Calu3 (cell line): ENCODE measurements around the gene CPTP. TPM values are rescaled to one million over a fixed set of nuclear protein-coding genes. Genes with fewer than 3 reads are reported as not detected.
A peak's percentile ranks its signal among the peaks of the same experiment; 100 is the strongest.

ENCODE experiments used
- BruUV-seq: library from RNA; stranded (reverse); fragments of 400-500 nt; replicated peaks from 2 replicates; lab custom pipeline; 2021; lab: Mats Ljungman, UMichigan
- CTCF ChIA-PET: fragments of 300-600 bp; sonication (Branson Sonifier 250); formaldehyde crosslinking; loops from one replicate; lab custom pipeline; 2022; ENCODE audit warnings: antibody characterized with exemption; lab: Charles Lee
- DNase-seq: peaks from one replicate; pipeline ENCODE4 v3.0.0; 2022
- H3K27ac Mint-ChIP-seq: one replicate; pipeline ENCODE4 v1.8.0; 2022; ENCODE audit warnings: mixed read lengths; ENCODE audit not compliant: unreplicated experiment
- H3K27me3 Mint-ChIP-seq: one replicate; pipeline ENCODE4 v1.8.0; 2022; ENCODE audit warnings: mixed read lengths; ENCODE audit not compliant: unreplicated experiment
- H3K36me3 Mint-ChIP-seq: one replicate; pipeline ENCODE4 v1.8.0; 2022; ENCODE audit warnings: mild to moderate bottlenecking, moderate library complexity, mixed read lengths; ENCODE audit not compliant: insufficient read depth, unreplicated experiment
- H3K4me1 Mint-ChIP-seq: one replicate; pipeline ENCODE4 v1.8.0; 2022; ENCODE audit warnings: mild to moderate bottlenecking, low read depth, mixed read lengths; ENCODE audit not compliant: unreplicated experiment
- H3K4me3 Mint-ChIP-seq: one replicate; pipeline ENCODE4 v1.8.0; 2022; ENCODE audit warnings: mild to moderate bottlenecking, low read depth, moderate library complexity, mixed read lengths; ENCODE audit not compliant: unreplicated experiment
- H3K9me3 Mint-ChIP-seq: one replicate; pipeline ENCODE4 v1.8.0; 2022; ENCODE audit warnings: low read depth, mixed read lengths; ENCODE audit not compliant: unreplicated experiment
- intact Hi-C: fragments of 100-400 bp; cut with micrococcal nuclease; formaldehyde crosslinking; loops from one replicate; pipeline ENCODE4 v1.10.0; 2022; ENCODE audit not compliant: unreplicated experiment
- microRNA-seq: library from miRNA; unstranded; fragments of <30 nt; microRNA quantifications from one replicate; pipeline ENCODE4 v1.2.0, GENCODE V29; 2022
- total RNA-seq: library from RNA; stranded (reverse); gene quantifications from 2 replicates; pipeline ENCODE4 v1.2.3, GENCODE V29; 2022
- TF ChIP-seq, protein P1 (sequence below): fragments of 200-600 bp; IDR thresholded peaks from one replicate; pipeline ENCODE4 v1.8.0; 2022; ENCODE audit warnings: antibody characterized with exemption; ENCODE audit not compliant: unreplicated experiment

CPTP gene
- total RNA-seq, 1 experiment from 2014 or later: 20.1 TPM

DNA sequence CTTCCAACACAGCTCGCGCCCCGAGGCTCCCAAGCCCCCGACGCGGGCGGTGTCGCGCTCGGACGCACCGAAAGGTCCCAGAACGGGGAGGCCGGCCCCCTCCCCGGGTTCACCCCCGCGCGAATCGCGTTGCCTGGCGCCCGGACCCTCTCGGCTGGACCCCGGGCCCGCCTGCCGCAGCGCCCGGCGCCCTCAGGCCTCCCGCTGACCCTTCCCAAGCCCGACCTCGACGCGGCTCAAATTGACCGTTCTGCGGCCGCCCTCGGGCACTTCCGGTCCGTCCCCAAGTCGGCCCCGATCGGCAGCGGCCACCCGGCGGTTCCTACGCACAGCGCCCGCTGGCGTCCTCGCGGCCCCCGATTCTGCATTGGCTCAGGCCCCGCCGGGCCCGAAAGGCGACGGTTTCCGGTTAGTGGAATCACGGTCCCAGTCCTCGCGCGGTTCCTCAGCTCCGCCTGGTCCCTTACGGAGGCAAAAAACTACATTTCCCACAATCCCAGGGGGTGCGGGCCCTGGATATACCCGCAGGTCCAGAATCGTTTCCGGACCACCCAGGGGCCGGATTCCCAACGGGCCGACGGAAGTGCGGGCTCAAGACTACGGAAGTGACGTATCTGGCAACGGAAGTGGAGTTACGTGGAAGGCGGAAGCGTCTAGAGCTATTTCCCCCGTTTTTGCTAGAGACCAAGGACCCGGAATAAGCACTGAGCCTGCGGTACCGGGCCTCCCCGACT lies 50.5 kb downstream of the CPTP start, which contains the start of gene AURKAIP1:
Gene AURKAIP1, minus strand, starts transcription at position 279 of the 734 bp plus-strand sequence. CDS start 451 bp downstream, outside the sequence.
- H3K27ac Mint-ChIP-seq: peak within 1 kb of the TSS; percentile 96
- TF ChIP-seq, protein P1, sequence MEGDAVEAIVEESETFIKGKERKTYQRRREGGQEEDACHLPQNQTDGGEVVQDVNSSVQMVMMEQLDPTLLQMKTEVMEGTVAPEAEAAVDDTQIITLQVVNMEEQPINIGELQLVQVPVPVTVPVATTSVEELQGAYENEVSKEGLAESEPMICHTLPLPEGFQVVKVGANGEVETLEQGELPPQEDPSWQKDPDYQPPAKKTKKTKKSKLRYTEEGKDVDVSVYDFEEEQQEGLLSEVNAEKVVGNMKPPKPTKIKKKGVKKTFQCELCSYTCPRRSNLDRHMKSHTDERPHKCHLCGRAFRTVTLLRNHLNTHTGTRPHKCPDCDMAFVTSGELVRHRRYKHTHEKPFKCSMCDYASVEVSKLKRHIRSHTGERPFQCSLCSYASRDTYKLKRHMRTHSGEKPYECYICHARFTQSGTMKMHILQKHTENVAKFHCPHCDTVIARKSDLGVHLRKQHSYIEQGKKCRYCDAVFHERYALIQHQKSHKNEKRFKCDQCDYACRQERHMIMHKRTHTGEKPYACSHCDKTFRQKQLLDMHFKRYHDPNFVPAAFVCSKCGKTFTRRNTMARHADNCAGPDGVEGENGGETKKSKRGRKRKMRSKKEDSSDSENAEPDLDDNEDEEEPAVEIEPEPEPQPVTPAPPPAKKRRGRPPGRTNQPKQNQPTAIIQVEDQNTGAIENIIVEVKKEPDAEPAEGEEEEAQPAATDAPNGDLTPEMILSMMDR: no peak
- H3K36me3 Mint-ChIP-seq: peaks cover 24% of the 10 kb centered on the region
- no TSS peak for BruUV-seq
- DNase-seq: peak; percentile 95
- CTCF ChIA-PET: interaction anchor here (0.8 to 1.2 kb wide), 3 partner anchors 24 to 130 kb away, joined by 3 to 7 read pairs (median 6); partner anchors contain the start of gene CCNL2
- no peaks in the 10 kb centered on the region for H3K27me3 Mint-ChIP-seq
- peak within 1 kb of the TSS; percentile 75 for H3K4me3 Mint-ChIP-seq
- intact Hi-C loops: no loop called here
- H3K9me3 Mint-ChIP-seq: no peaks in the 10 kb centered on the region
- no peaks in the 10 kb centered on the region for H3K4me1 Mint-ChIP-seq

DNA sequence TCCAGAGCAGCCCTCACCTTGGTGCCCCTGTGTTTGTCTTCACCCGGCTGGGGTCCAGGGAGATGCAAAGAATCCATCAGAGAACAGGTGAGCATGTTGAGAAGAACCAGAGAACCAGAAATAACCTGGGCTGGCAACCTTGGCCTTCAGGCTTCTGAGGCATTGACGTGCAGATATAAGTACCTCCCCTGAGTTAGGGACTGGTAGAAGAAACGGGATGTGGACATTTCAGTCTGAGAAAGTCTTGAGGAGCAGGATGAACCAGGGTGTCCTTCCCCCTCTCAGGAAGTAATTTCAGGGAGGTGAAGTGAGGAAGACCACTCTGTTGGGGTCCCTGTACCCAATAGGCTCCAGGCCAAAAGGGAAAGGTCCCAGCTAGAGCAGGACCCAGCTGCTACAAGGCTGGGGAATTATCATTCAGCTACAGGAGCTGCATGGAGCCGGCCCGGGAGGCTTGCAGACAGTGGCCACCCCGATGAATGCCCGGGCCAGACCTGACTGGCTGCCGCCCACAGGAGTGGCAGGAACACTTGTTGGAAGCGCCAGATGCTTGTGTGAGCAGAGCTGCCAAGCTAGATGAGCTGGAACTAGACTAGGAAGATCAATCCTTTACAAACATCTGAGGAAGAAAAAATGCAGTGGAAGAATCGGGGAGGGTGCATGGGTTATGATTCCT lies 52.1 kb downstream of the CPTP start:
- Mint-ChIP-seq H3K36me3 (peaks cover 24% of the 10 kb centered on the region), H3K4me3 (peak overlapping the region; percentile 75), H3K27me3 (no peaks in the 10 kb centered on the region), H3K9me3 (no peaks in the 10 kb centered on the region), H3K4me1 (no peaks in the 10 kb centered on the region), H3K27ac (no peak overlapping the region)
- CTCF ChIA-PET: no interaction called here
- TF ChIP-seq, protein P1: no peak
- no peak for DNase-seq
- BruUV-seq: no TSS peak
- intact Hi-C loops: no loop called here

DNA sequence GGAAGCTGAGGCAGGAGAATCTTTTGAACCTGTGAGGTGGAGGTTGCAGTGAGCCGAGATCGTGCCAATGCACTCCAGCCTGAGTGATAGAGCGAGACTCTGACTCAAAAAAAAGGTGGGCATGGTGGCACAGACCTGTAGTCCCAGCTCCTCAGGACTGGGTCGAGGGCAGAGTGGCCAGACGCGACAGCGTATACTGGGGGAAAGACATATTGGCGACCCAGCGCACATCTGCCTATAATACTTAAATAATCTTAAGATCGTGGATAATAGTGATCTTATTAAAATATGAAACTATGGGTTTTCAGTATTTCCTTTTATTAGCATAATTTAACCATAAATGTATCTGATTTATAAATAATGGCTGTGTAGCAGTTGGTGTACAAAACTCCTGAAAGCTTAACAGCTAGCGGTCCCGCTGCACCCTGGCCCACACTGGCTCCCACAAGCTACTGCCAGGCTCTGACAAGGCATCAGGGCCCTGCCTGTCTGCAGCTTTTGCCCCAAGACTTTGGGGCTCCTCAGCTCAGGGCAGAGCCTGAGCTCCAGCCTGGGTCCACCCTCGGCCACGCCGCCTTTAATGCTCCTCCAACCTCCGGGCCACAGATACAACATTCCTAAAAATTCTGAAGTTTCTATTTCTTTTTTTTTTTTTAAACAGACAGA lies 53.1 kb downstream of the CPTP start:
- CTCF ChIA-PET: no interaction called here
- no peak for DNase-seq
- no TSS peak for BruUV-seq
- intact Hi-C loops: no loop called here
- Mint-ChIP-seq H3K36me3 (peaks cover 24% of the 10 kb centered on the region), H3K27ac (no peak overlapping the region), H3K4me1 (no peaks in the 10 kb centered on the region), H3K27me3 (no peaks in the 10 kb centered on the region), H3K9me3 (no peaks in the 10 kb centered on the region), H3K4me3 (no peak overlapping the region)
- TF ChIP-seq, protein P1: no peak

Small RNAs within 50 kb of the gene (microRNA-seq; reads per million reads assigned to microRNA genes)
- gene MIR6726 (4.6 reads per million, percentile 11 among the genes with 10 or more reads in this experiment), gene MIR6727 (2.1 reads per million), gene MIR6808 (not detected)

Other genes starting within 250 kb of the CPTP start
- gene C1orf159, start 208.7 kb upstream of the CPTP start, total RNA-seq: 32.4 and 34.7 TPM in 2 replicates
- gene TTLL10, start 150.9 kb upstream of the CPTP start, total RNA-seq: 2.4 and 3.5 TPM in 2 replicates
- gene TNFRSF18, start 118.2 kb upstream of the CPTP start, total RNA-seq: 0.66 TPM in 1 of 2 replicates, not detected in the other
- not detected in 2 replicates for gene TNFRSF4, start 110.6 kb upstream of the CPTP start, total RNA-seq
- gene SDF4, start 92.8 kb upstream of the CPTP start, total RNA-seq: 128 and 161 TPM in 2 replicates
- 23.4 and 25.9 TPM in 2 replicates for gene B3GALT6, start 92.6 kb upstream of the CPTP start, total RNA-seq
- gene C1QTNF12, start 78.1 kb upstream of the CPTP start, total RNA-seq: 2.0 and 4.2 TPM in 2 replicates
- gene UBE2J2, start 50.9 kb upstream of the CPTP start, total RNA-seq: 45.6 and 50.0 TPM in 2 replicates
- 2.5 and 4.1 TPM in 2 replicates for gene SCNN1D, start 44.4 kb upstream of the CPTP start, total RNA-seq
- 41.1 and 48.3 TPM in 2 replicates for gene ACAP3, start 16.9 kb upstream of the CPTP start, total RNA-seq
- gene PUSL1, start 16.2 kb upstream of the CPTP start, total RNA-seq: 22.7 and 24.7 TPM in 2 replicates
- gene INTS11, start 142 bp upstream of the CPTP start, total RNA-seq: 110 and 117 TPM in 2 replicates
- gene TAS1R3, start 6.5 kb downstream of the CPTP start, total RNA-seq: 0.24 and 0.42 TPM in 2 replicates
- 83.9 and 90.9 TPM in 2 replicates for gene DVL1, start 24.6 kb downstream of the CPTP start, total RNA-seq
- gene MXRA8, start 33.8 kb downstream of the CPTP start, total RNA-seq: not detected in 2 replicates
- 98.9 and 107 TPM in 2 replicates for gene AURKAIP1, start 50.4 kb downstream of the CPTP start, total RNA-seq
- 166 and 172 TPM in 2 replicates for gene CCNL2, start 74.5 kb downstream of the CPTP start, total RNA-seq
- gene MRPL20, start 82.5 kb downstream of the CPTP start, total RNA-seq: 81.2 and 99.1 TPM in 2 replicates
- not detected in 2 replicates for gene ANKRD65, start 96.5 kb downstream of the CPTP start, total RNA-seq
- 78.7 and 78.9 TPM in 2 replicates for gene VWA1, start 110.9 kb downstream of the CPTP start, total RNA-seq
- 0.29 and 0.45 TPM in 2 replicates for gene ATAD3C, start 124.9 kb downstream of the CPTP start, total RNA-seq
- 46.3 and 56.4 TPM in 2 replicates for gene ATAD3B, start 147.0 kb downstream of the CPTP start, total RNA-seq
- gene ATAD3A, start 187.4 kb downstream of the CPTP start, total RNA-seq: 46.2 and 54.4 TPM in 2 replicates
- 5.0 and 5.1 TPM in 2 replicates for gene TMEM240, start 215.8 kb downstream of the CPTP start, total RNA-seq